GM12878 (cell line): ENCODE measurements around the gene UBE2Q2. TPM values are rescaled to one million over a fixed set of nuclear protein-coding genes. Genes with fewer than 3 reads are reported as not detected.

Experiments
- ATAC-seq: fragments of 200-7000 bp; cut with Tn5 transposase; 3 replicates; pipeline ENCODE4 v1.9.1; 2020; ENCODE audit warnings: mild to moderate bottlenecking, moderate library complexity
- BruUV-seq: library from RNA; stranded (reverse); fragments of 400-500 nt; replicated peaks from 2 replicates; lab custom pipeline; 2021; lab: Mats Ljungman, UMichigan
- CTCF ChIA-PET: fragments of 300-600 bp; sonication (Branson Sonifier 250); formaldehyde crosslinking; extraction: SDS; loops from one replicate; lab custom pipeline; 2021; ENCODE audit warnings: inconsistent platforms; lab: Yijun Ruan, JAX
- POLR2A ChIA-PET: fragments of 350-600 bp; formaldehyde crosslinking; extraction: SDS; loops from one replicate; lab custom pipeline; 2021; ENCODE audit warnings: inconsistent platforms; lab: Charles Lee
- RAD21 ChIA-PET: fragments of 300-600 bp; sonication (Branson Sonifier 250); formaldehyde crosslinking; loops from one replicate; lab custom pipeline; 2023; ENCODE audit warnings: antibody characterized with exemption; ENCODE audit not compliant: unreplicated experiment; lab: Charles Lee
- SMC1A ChIA-PET: fragments of 300-600 bp; sonication (Branson Sonifier 250); formaldehyde crosslinking; loops from one replicate; lab custom pipeline; 2023; ENCODE audit not compliant: unreplicated experiment, uncharacterized antibody; lab: Charles Lee
- DNase-seq: peaks from one replicate; pipeline ENCODE4 v3.0.0-alpha.2; 2011; ENCODE audit warnings: low read depth, low spot score
- FAIRE-seq: peaks from 3 replicates; lab custom pipeline; 2011; peaks lifted over from hg19 to GRCh38; lab: Jason Lieb, UNC
- H2AFZ ChIP-seq: 2 replicates; pipeline ENCODE4 v1.6.0; 2011; ENCODE audit warnings: low read depth, low read length, control low read depth; ENCODE audit not compliant: control insufficient read depth
- H3K27ac ChIP-seq: 2 replicates; pipeline ENCODE4 v1.5.1; 2011; ENCODE audit warnings: control low read depth; ENCODE audit not compliant: control insufficient read depth, insufficient read depth
- H3K27me3 ChIP-seq, 2 experiments: replicated peaks in 1 of 2; 2 replicates each; pipeline versions ENCODE4 v1.6.0 to v1.6.1; 2011; ENCODE audit warnings: low read length in 1 of 2; ENCODE audit not compliant: control insufficient read depth in 2 of 2, insufficient read depth in 2 of 2
- H3K36me3 ChIP-seq, 2 experiments: 2 replicates each; pipeline ENCODE4 v1.5.1; 2011; ENCODE audit warnings: low read length in 1 of 2; ENCODE audit not compliant: control insufficient read depth in 2 of 2, insufficient read depth in 2 of 2
- H3K4me1 ChIP-seq: 2 replicates; pipeline ENCODE4 v1.6.1; 2011; ENCODE audit warnings: mild to moderate bottlenecking, low read length, moderate library complexity, mixed read lengths; ENCODE audit not compliant: control insufficient read depth, insufficient read depth
- H3K4me2 ChIP-seq: 2 replicates; pipeline ENCODE4 v1.6.0; 2011; ENCODE audit warnings: control low read depth; ENCODE audit not compliant: control insufficient read depth, insufficient read depth
- H3K4me3 ChIP-seq: fragments of 200-600 bp; sonication (generic); 2 replicates; pipeline ENCODE4 v1.5.1; 2016
- H3K79me2 ChIP-seq: 2 replicates; pipeline ENCODE4 v1.6.0; 2011; ENCODE audit warnings: low read length; ENCODE audit not compliant: control insufficient read depth, insufficient read depth
- H3K9ac ChIP-seq: 2 replicates; pipeline ENCODE4 v1.8.0; 2011; ENCODE audit warnings: low read length, control low read depth, mixed read lengths; ENCODE audit not compliant: control insufficient read depth, insufficient read depth
- H3K9me3 ChIP-seq: replicated peaks from 3 replicates; pipeline ENCODE4 v1.5.1; 2011; ENCODE audit warnings: mild to moderate bottlenecking, low read length; ENCODE audit not compliant: control insufficient read depth, insufficient read depth
- H4K20me1 ChIP-seq: 2 replicates; pipeline ENCODE4 v1.6.0; 2011; ENCODE audit not compliant: control insufficient read depth, insufficient read depth
- BACH1 ChIP-seq: fragments of 450-650 bp; IDR thresholded peaks from 2 replicates; pipeline ENCODE4 v1.6.1; 2017; ENCODE audit warnings: mild to moderate bottlenecking, borderline replicate concordance
- EP300 ChIP-seq, 2 experiments: fragments of 150-350 bp in 1 of 2; IDR thresholded peaks; 2 replicates each; pipeline ENCODE4 v1.6.1; 2011 to 2012; ENCODE audit warnings: low read depth in 2 of 2, low read length in 2 of 2, borderline replicate concordance in 1 of 2, improper control_type of control experiment in 1 of 2, inconsistent platforms in 1 of 2; ENCODE audit not compliant: control insufficient read depth in 1 of 2
- EZH2 ChIP-seq: IDR thresholded peaks from 2 replicates; pipeline ENCODE4 v1.6.1; 2012; ENCODE audit warnings: low read depth, mild to moderate bottlenecking, control low read depth, inconsistent platforms, low read length, borderline replicate concordance; ENCODE audit not compliant: control insufficient read depth
- HDGF ChIP-seq: fragments of 450-650 bp; IDR thresholded peaks from 2 replicates; pipeline ENCODE4 v1.6.1; 2016; ENCODE audit warnings: antibody characterized with exemption
- IKZF1 ChIP-seq: fragments of 450-650 bp; conservative IDR thresholded peaks from 2 replicates; pipeline ENCODE4 v1.6.1; 2017; ENCODE audit warnings: antibody characterized with exemption, mild to moderate bottlenecking
- IKZF2 ChIP-seq, 2 experiments: fragments of 450-650 bp; IDR thresholded peaks; 2 replicates each; pipeline ENCODE4 v1.6.1; 2017; ENCODE audit warnings: mild to moderate bottlenecking in 2 of 2, moderate library complexity in 2 of 2
- IRF3 ChIP-seq: fragments of 450-650 bp; IDR thresholded peaks from 2 replicates; pipeline ENCODE4 v1.6.1; 2014; ENCODE audit warnings: mild to moderate bottlenecking
- MAX ChIP-seq: IDR thresholded peaks from 2 replicates; pipeline ENCODE4 v1.6.1; 2012; ENCODE audit warnings: low read depth, low read length, improper control_type of control experiment
- NKRF ChIP-seq: fragments of 450-650 bp; conservative IDR thresholded peaks from 2 replicates; pipeline ENCODE4 v1.6.1; 2017; ENCODE audit warnings: mild to moderate bottlenecking, moderate library complexity
- NR2C2 ChIP-seq: IDR thresholded peaks from 2 replicates; pipeline ENCODE4 v1.6.1; 2011; ENCODE audit warnings: borderline replicate concordance, low read depth; ENCODE audit not compliant: control insufficient read depth, insufficient read length
- PRDM15 ChIP-seq: fragments of 450-650 bp; formaldehyde crosslinking; IDR thresholded peaks from 2 replicates; pipeline ENCODE4 v1.4.0; 2020; ENCODE audit warnings: mild to moderate bottlenecking, moderate library complexity
- RAD21 ChIP-seq: IDR thresholded peaks from 2 replicates; pipeline ENCODE4 v1.6.1; 2011; ENCODE audit warnings: mild to moderate bottlenecking, low read depth, low read length, moderate library complexity; ENCODE audit not compliant: insufficient read depth
- TCF12 ChIP-seq: IDR thresholded peaks from 2 replicates; pipeline ENCODE4 v1.6.1; 2011; ENCODE audit warnings: low read depth, mild to moderate bottlenecking, low read length
- USF1 ChIP-seq: IDR thresholded peaks from 2 replicates; pipeline ENCODE4 v1.6.1; 2011; ENCODE audit warnings: borderline replicate concordance, low read depth, mild to moderate bottlenecking, moderate library complexity, mixed read lengths, low read length; ENCODE audit not compliant: insufficient read depth; ENCODE audit errors: extremely low read length
- ZNF274 ChIP-seq: IDR thresholded peaks from one replicate; pipeline ENCODE4 v1.8.0; 2011; ENCODE audit not compliant: insufficient read length, insufficient read depth
- WGBS: methylation state at CpG from one replicate; pipeline ENCODE4 v1.1.6; 2016; ENCODE audit warnings: low lambda C conversion rate; ENCODE audit not compliant: insufficient replicate concordance, insufficient coverage; ENCODE audit errors: missing lambda C conversion rate; 5-methylcytosine and 5-hydroxymethylcytosine counted together
- in situ Hi-C: fragments of 300-500 bp; cut with MboI; formaldehyde crosslinking; loops from 9 replicates; pipeline ENCODE4 v1.14.3; 2018; ENCODE audit warnings: mixed read lengths
- intact Hi-C: fragments of 100-400 bp; cut with micrococcal nuclease; formaldehyde crosslinking; loops from one replicate; pipeline ENCODE4 v1.14.2; 2022; ENCODE audit not compliant: unreplicated experiment
- polyA plus RNA-seq, 11 experiments: library from polyadenylated mRNA; depleted of rRNA in 4 of 11; unstranded in 6 of 11; stranded (reverse) in 5 of 11; fragments of >200 nt; fragmentation: Nextera tagmentation in 4 of 11; fragmentation: Illumina TruSeq in 1 of 11; extraction: Ambion mirVana in 4 of 11; extraction: Trizol in 1 of 11; gene quantifications; 1 replicate in 1 of 11; 2 replicates in 10 of 11; pipeline versions ENCODE4 v1.2.1 to v1.2.3, GENCODE V29; 2011 to 2016; ENCODE audit warnings: inconsistent platforms in 2 of 11, missing spikeins in 2 of 11, low read depth in 1 of 11
- total RNA-seq, 4 experiments: library from RNA; depleted of rRNA in 3 of 4; stranded (reverse); fragments of >200 nt in 3 of 4; fragmentation: Illumina TruSeq in 1 of 4; extraction: Trizol in 1 of 4; gene quantifications; 2 replicates each; pipeline versions ENCODE4 v1.2.1 to v1.2.3, GENCODE V29; 2013 to 2021

Gene UBE2Q2
- total and polyA plus RNA-seq, 10 of the 15 experiments (the other 5 are each of a cell fraction or from before 2014, with no cell fraction given) = 11.1 to 31.9 (median 21.6) TPM

- no peaks in the 10 kb centered on the region for H3K79me2 ChIP-seq
- no peaks in the 10 kb centered on the region for H4K20me1 ChIP-seq
Measured at GRCh38 chr15:75948761-75949296, 105.6 kb downstream of the UBE2Q2 start.

More at GRCh38 chr15:75948761-75949296, 105.6 kb downstream of the UBE2Q2 start:
- no peak overlapping the region for H2AFZ ChIP-seq
- H3K27ac ChIP-seq = no peak overlapping the region
- whole genome bisulfite sequencing = 75% methylated on average over 8 of the region's 8 CpGs
- FAIRE-seq = no peak
- no peaks in the 10 kb centered on the region for H3K4me1 ChIP-seq
- SMC1A ChIA-PET = no interaction called here
- no peaks in the 10 kb centered on the region for H3K36me3 ChIP-seq
- intact Hi-C loops (no loop called here), in situ Hi-C loops (no loop called here)
- ATAC-seq = no peak
- RAD21 ChIA-PET = no interaction called here
- POLR2A ChIA-PET = no interaction called here
- CTCF ChIA-PET = interaction anchor here (0.6 kb wide), 1 partner anchor 131 kb away, joined by 3 read pairs; no protein-coding TSS in a partner anchor
- BruUV-seq = no TSS peak
- H3K9ac ChIP-seq = no peak overlapping the region
- TF ChIP-seq TCF12 (no peak), NR2C2 (no peak), RAD21 (no peak), IRF3 (no peak), HDGF (no peak), USF1 (no peak), MAX (no peak), EP300 (IDR thresholded peaks at IDR 0.05; ENCODE audit: borderline replicate concordance in 1 of 2, control insufficient read depth in 1 of 2, low read depth in 2 of 2, low read length in 2 of 2) (no peak), IKZF2 (IDR thresholded peaks at IDR 0.05) (no peak), ZNF274 (no peak), BACH1 (no peak), EZH2 (no peak), NKRF (no peak), PRDM15 (CRISPR knock-in tag) (no peak), IKZF1 (no peak)
- no peaks in the 10 kb centered on the region for H3K9me3 ChIP-seq
- no peak overlapping the region for H3K4me3 ChIP-seq
- H3K4me2 ChIP-seq = no peak overlapping the region
- DNase-seq = no peak
- H3K27me3 ChIP-seq = no peaks in the 10 kb centered on the region
